ENCODE measurements around the gene INPP5B. TPM values are rescaled to one million over a fixed set of nuclear protein-coding genes. Genes with fewer than 3 reads are reported as not detected.

Gene INPP5B
- total and polyA plus RNA-seq, 7 donors, result 5.1 to 34.1 (median 29.0) TPM

GRCh38 chr1:37859507-37860345 lies 87.1 kb downstream of the INPP5B start, which contains the start of gene MTF1:
MTF1 (minus strand) TSS chr1:37859592; CDS start chr1:37857658, 1,934 bp downstream.
- intact Hi-C loops (cut with DNase I), result loop anchor here (2.0 kb wide), 2 partner anchors 51 to 169 kb away; partner anchors contain the start of gene YRDC
- H3K9me3 ChIP-seq, result no peaks in the 10 kb centered on the region
- H3K4me1 ChIP-seq, result peaks cover 0 to 46% (median 42%) of the 10 kb centered on the region in 4 donors
- no peaks in the 10 kb centered on the region for H3K27me3 ChIP-seq
- H3K4me3 ChIP-seq, result peak within 1 kb of the TSS; percentile 76 to 96 (median 86)
- TF ChIP-seq POLR2AphosphoS5 (IDR thresholded peaks at IDR 0.05), result peak; percentile 87 to 92 (median 90)
- TF ChIP-seq POLR2A (IDR thresholded peaks at IDR 0.05), result peak; percentile 49 to 81
- peak; percentile 74 to 92 (median 86) for TF ChIP-seq CTCF (IDR thresholded peaks at IDR 0.05)
- TF ChIP-seq EP300 (IDR thresholded peaks at IDR 0.05), result no peak
- peaks cover 0 to 56% (median 22%) of the 10 kb centered on the region in 4 donors for H3K36me3 ChIP-seq
- DNase-seq, result peak; percentile 99
- peak within 1 kb of the TSS; percentile 92 to 97 (median 96) for H3K27ac ChIP-seq
- whole genome bisulfite sequencing, 2 donors, result 0 to 1% methylated on average over 61 of the region's 61 CpGs

GRCh38 chr1:37858931-37859506 lies 87.8 kb downstream of the INPP5B start:
- Histone ChIP-seq H3K36me3 (peaks cover 0 to 51% (median 16%) of the 10 kb centered on the region in 4 donors), H3K27ac (peak overlapping the region; percentile 92 to 97 (median 96)), H3K4me1 (peaks cover 0 to 51% (median 48%) of the 10 kb centered on the region in 4 donors), H3K4me3 (peak overlapping the region; percentile 76 to 96 (median 86)), H3K9me3 (no peaks in the 10 kb centered on the region), H3K27me3 (no peaks in the 10 kb centered on the region)
- TF ChIP-seq POLR2A (IDR thresholded peaks at IDR 0.05) (no peak), EP300 (IDR thresholded peaks at IDR 0.05) (no peak), POLR2AphosphoS5 (IDR thresholded peaks at IDR 0.05) (no peak), CTCF (IDR thresholded peaks at IDR 0.05) (no peak)
- 2% methylated on average over 21 of the region's 21 CpGs for WGBS, 2 donors
- peak; percentile 66 for DNase-seq
- intact Hi-C loops (cut with DNase I), result loop anchor here (2.0 kb wide), 2 partner anchors 50 to 168 kb away; partner anchors contain the start of gene YRDC

- Histone ChIP-seq H3K4me1 (peaks cover 0 to 68% (median 58%) of the 10 kb centered on the region in 4 donors), H3K36me3 (peaks cover 0 to 34% (median 8%) of the 10 kb centered on the region in 4 donors), H3K27ac (no peak overlapping the region), H3K9me3 (no peaks in the 10 kb centered on the region), H3K4me3 (no peak overlapping the region), H3K27me3 (no peaks in the 10 kb centered on the region)
- DNase-seq, result no peak
- 95% methylated on average over 6 of the region's 6 CpGs for WGBS, 2 donors
- intact Hi-C loops (cut with DNase I), result no loop called here
- no peak for TF ChIP-seq POLR2AphosphoS5 (IDR thresholded peaks at IDR 0.05)
- TF ChIP-seq CTCF (IDR thresholded peaks at IDR 0.05), result no peak
- no peak for TF ChIP-seq POLR2A (IDR thresholded peaks at IDR 0.05)
These were observed 92.4 kb downstream of the INPP5B start for GRCh38 chr1:37854406-37854805.

GRCh38 chr1:37853157-37853556 lies 93.7 kb downstream of the INPP5B start:
- intact Hi-C loops (cut with DNase I), result no loop called here

More at GRCh38 chr1:37853157-37853556, 93.7 kb downstream of the INPP5B start:
- Histone ChIP-seq H3K36me3 (peaks cover 0 to 34% (median 8%) of the 10 kb centered on the region in 4 donors), H3K27ac (no peak overlapping the region), H3K4me3 (no peak overlapping the region), H3K4me1 (peaks cover 0 to 61% (median 50%) of the 10 kb centered on the region in 4 donors), H3K27me3 (no peaks in the 10 kb centered on the region), H3K9me3 (no peaks in the 10 kb centered on the region)
- no peak for TF ChIP-seq EP300 (IDR thresholded peaks at IDR 0.05)
- no peak for TF ChIP-seq POLR2AphosphoS5 (IDR thresholded peaks at IDR 0.05)
- no peak for TF ChIP-seq CTCF (IDR thresholded peaks at IDR 0.05)
- no peak for TF ChIP-seq POLR2A (IDR thresholded peaks at IDR 0.05)
- DNase-seq, result no peak
